ENCODE results near the gene SERPINE1. TPM values are rescaled to one million over a fixed set of nuclear protein-coding genes. Genes with fewer than 3 reads are reported as not detected.

SERPINE1 gene
- total RNA-seq, 1 experiment from 2014 or later: 12.8 TPM

DNA sequence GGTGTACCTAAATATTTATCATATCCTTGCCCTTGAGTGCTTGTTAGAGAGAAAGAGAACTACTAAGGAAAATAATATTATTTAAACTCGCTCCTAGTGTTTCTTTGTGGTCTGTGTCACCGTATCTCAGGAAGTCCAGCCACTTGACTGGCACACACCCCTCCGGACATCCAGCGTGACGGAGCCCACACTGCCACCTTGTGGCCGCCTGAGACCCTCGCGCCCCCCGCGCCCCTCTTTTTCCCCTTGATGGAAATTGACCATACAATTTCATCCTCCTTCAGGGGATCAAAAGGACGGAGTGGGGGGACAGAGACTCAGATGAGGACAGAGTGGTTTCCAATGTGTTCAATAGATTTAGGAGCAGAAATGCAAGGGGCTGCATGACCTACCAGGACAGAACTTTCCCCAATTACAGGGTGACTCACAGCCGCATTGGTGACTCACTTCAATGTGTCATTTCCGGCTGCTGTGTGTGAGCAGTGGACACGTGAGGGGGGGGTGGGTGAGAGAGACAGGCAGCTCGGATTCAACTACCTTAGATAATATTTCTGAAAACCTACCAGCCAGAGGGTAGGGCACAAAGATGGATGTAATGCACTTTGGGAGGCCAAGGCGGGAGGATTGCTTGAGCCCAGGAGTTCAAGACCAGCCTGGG lies 11.4 kb downstream of the SERPINE1 start:
- H2AFZ ChIP-seq (ENCODE audit: low read depth, low read length, poor library complexity, severe bottlenecking): no peak overlapping the region
- ChIA-PET POLR2A (interaction anchor here (0.7 to 3.2 kb wide), 2 partner anchors 12 to 53 kb away, joined by 4 to 26 read pairs; partner anchors contain the start of genes SERPINE1 and TRIM56), RAD21 (ENCODE audit: low non-redundant PET in 1 of 2, low total read pairs in 2 of 2, uncharacterized antibody in 2 of 2, unreplicated experiment in 2 of 2) (interaction anchor here in 1 of 2 experiments (0.5 kb wide), 1 partner anchor 38 kb away, joined by 3 read pairs; no protein-coding TSS in a partner anchor), CTCF (interaction anchor here (0.6 to 2.2 kb wide), 9 partner anchors 11 to 145 kb away, joined by 3 to 16 read pairs (median 3); partner anchors contain the start of genes SERPINE1, TRIM56 and ZNHIT1)
- DNase-seq (ENCODE audit: low read depth, low spot score) (peak; percentile 97), ATAC-seq (peak; percentile 88)
- H3K9me2 ChIP-seq (ENCODE audit: insufficient read depth): no peaks in the 10 kb centered on the region
- H3K9me3 ChIP-seq (ENCODE audit: control insufficient read depth in 1 of 2, insufficient read depth in 1 of 2, low read depth in 1 of 2, low read length in 2 of 2): no peaks in the 10 kb centered on the region
- peak overlapping the region; percentile 83 for H3K27ac ChIP-seq (ENCODE audit: low read depth, low read length)
- peaks cover 27 to 71% of the 10 kb centered on the region in 2 experiments for H3K4me1 ChIP-seq (ENCODE audit: control insufficient read depth in 1 of 2, insufficient read depth in 2 of 2, low read length in 2 of 2)
- peak overlapping the region; percentile 10 to 49; a peak in 3 of 4 replicates for H3K4me3 ChIP-seq (replicated peaks in 1 of 2; ENCODE audit: low read depth in 1 of 2, low read length in 2 of 2)
- H3K4me2 ChIP-seq (ENCODE audit: low read length): peak overlapping the region; percentile 86
- no peak for TF ChIP-seq EZH2 (IDR thresholded peaks at IDR 0.05)
- peak; percentile 48 for TF ChIP-seq TCF7L2 (IDR thresholded peaks at IDR 0.05; ENCODE audit: borderline replicate concordance, extremely low read depth, insufficient read depth, insufficient read length)
- TF ChIP-seq, protein P1, sequence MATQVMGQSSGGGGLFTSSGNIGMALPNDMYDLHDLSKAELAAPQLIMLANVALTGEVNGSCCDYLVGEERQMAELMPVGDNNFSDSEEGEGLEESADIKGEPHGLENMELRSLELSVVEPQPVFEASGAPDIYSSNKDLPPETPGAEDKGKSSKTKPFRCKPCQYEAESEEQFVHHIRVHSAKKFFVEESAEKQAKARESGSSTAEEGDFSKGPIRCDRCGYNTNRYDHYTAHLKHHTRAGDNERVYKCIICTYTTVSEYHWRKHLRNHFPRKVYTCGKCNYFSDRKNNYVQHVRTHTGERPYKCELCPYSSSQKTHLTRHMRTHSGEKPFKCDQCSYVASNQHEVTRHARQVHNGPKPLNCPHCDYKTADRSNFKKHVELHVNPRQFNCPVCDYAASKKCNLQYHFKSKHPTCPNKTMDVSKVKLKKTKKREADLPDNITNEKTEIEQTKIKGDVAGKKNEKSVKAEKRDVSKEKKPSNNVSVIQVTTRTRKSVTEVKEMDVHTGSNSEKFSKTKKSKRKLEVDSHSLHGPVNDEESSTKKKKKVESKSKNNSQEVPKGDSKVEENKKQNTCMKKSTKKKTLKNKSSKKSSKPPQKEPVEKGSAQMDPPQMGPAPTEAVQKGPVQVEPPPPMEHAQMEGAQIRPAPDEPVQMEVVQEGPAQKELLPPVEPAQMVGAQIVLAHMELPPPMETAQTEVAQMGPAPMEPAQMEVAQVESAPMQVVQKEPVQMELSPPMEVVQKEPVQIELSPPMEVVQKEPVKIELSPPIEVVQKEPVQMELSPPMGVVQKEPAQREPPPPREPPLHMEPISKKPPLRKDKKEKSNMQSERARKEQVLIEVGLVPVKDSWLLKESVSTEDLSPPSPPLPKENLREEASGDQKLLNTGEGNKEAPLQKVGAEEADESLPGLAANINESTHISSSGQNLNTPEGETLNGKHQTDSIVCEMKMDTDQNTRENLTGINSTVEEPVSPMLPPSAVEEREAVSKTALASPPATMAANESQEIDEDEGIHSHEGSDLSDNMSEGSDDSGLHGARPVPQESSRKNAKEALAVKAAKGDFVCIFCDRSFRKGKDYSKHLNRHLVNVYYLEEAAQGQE (IDR thresholded peaks at IDR 0.05; ENCODE audit: low read depth): no peak
- TF ChIP-seq, protein P2, sequence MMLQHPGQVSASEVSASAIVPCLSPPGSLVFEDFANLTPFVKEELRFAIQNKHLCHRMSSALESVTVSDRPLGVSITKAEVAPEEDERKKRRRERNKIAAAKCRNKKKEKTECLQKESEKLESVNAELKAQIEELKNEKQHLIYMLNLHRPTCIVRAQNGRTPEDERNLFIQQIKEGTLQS (IDR thresholded peaks at IDR 0.05): no peak
- no peak for TF ChIP-seq ZFX (IDR thresholded peaks at IDR 0.05)
- TF ChIP-seq POLR2AphosphoS5 (IDR thresholded peaks at IDR 0.05; ENCODE audit: low read depth, low read length): peak; percentile 68
- no peak for TF ChIP-seq SRF (IDR thresholded peaks at IDR 0.05; ENCODE audit: low read depth)
- TF ChIP-seq, protein P3, sequence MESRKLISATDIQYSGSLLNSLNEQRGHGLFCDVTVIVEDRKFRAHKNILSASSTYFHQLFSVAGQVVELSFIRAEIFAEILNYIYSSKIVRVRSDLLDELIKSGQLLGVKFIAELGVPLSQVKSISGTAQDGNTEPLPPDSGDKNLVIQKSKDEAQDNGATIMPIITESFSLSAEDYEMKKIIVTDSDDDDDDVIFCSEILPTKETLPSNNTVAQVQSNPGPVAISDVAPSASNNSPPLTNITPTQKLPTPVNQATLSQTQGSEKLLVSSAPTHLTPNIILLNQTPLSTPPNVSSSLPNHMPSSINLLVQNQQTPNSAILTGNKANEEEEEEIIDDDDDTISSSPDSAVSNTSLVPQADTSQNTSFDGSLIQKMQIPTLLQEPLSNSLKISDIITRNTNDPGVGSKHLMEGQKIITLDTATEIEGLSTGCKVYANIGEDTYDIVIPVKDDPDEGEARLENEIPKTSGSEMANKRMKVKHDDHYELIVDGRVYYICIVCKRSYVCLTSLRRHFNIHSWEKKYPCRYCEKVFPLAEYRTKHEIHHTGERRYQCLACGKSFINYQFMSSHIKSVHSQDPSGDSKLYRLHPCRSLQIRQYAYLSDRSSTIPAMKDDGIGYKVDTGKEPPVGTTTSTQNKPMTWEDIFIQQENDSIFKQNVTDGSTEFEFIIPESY (IDR thresholded peaks at IDR 0.05; ENCODE audit: extremely low read depth, insufficient replicate concordance, low read length): peak; percentile 76
- TF ChIP-seq, protein P4, sequence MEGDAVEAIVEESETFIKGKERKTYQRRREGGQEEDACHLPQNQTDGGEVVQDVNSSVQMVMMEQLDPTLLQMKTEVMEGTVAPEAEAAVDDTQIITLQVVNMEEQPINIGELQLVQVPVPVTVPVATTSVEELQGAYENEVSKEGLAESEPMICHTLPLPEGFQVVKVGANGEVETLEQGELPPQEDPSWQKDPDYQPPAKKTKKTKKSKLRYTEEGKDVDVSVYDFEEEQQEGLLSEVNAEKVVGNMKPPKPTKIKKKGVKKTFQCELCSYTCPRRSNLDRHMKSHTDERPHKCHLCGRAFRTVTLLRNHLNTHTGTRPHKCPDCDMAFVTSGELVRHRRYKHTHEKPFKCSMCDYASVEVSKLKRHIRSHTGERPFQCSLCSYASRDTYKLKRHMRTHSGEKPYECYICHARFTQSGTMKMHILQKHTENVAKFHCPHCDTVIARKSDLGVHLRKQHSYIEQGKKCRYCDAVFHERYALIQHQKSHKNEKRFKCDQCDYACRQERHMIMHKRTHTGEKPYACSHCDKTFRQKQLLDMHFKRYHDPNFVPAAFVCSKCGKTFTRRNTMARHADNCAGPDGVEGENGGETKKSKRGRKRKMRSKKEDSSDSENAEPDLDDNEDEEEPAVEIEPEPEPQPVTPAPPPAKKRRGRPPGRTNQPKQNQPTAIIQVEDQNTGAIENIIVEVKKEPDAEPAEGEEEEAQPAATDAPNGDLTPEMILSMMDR (IDR thresholded peaks at IDR 0.05 in 2 of 3, conservative IDR thresholded peaks at IDR 0.05 in 1 of 3; ENCODE audit: borderline replicate concordance in 1 of 3, insufficient read depth in 1 of 3, low read depth in 2 of 3, low read length in 2 of 3): peak in 2 of 3 experiments; percentile 79 to 96; a peak in 4 of 6 replicates
- TF ChIP-seq CEBPB (IDR thresholded peaks at IDR 0.05; ENCODE audit: low read depth): no peak
- TF ChIP-seq, protein P5, sequence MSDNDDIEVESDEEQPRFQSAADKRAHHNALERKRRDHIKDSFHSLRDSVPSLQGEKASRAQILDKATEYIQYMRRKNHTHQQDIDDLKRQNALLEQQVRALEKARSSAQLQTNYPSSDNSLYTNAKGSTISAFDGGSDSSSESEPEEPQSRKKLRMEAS (IDR thresholded peaks at IDR 0.05): no peak
- TF ChIP-seq YY1 (IDR thresholded peaks at IDR 0.05; ENCODE audit: extremely low read depth, insufficient replicate concordance, low read depth, low read length): peak; percentile 62
- H3K79me2 ChIP-seq (ENCODE audit: insufficient read depth, low read length): no peaks in the 10 kb centered on the region
- no peaks in the 10 kb centered on the region for H3K27me3 ChIP-seq (ENCODE audit: insufficient read depth, low read length)
- H3K36me3 ChIP-seq (ENCODE audit: control insufficient read depth in 1 of 2, insufficient read depth in 2 of 2, low read length in 2 of 2): no peaks in the 10 kb centered on the region
- TSS peak; percentile 55 for BruUV-seq (replicated peaks)
- H4K20me1 ChIP-seq (ENCODE audit: insufficient read depth): no peaks in the 10 kb centered on the region
- H3K9ac ChIP-seq (ENCODE audit: low read length): peak overlapping the region; percentile 66
- intact Hi-C loops (cut with micrococcal nuclease): loop anchor here (1.0 to 5.0 kb wide), 3 partner anchors 44 to 241 kb away; partner anchors contain the start of gene ACHE
